ENCODE results near the gene SPTB. TPM values are rescaled to one million over a fixed set of nuclear protein-coding genes. Genes with fewer than 3 reads are reported as not detected.

Gene SPTB
- total and polyA plus RNA-seq, 7 donors: 0.49 to 2.9 (median 1.3) TPM; not detected in 1

GRCh38 chr14:64715628-64716412 is 163.9 kb downstream of the SPTB start:
- Histone ChIP-seq H3K4me1 (peaks cover 0 to 78% (median 75%) of the 10 kb centered on the region in 4 donors), H3K4me3 (peak overlapping the region; percentile 22 to 51 (median 44)), H3K9me3 (no peaks in the 10 kb centered on the region), H3K27me3 (no peaks in the 10 kb centered on the region), H3K27ac (peak overlapping the region; percentile 82 to 90 (median 86)), H3K36me3 (no peaks in the 10 kb centered on the region)
- DNase-seq: peak; percentile 71
- intact Hi-C loops (cut with DNase I): loop anchor here (2.0 kb wide), 1 partner anchor 35 kb away; no protein-coding TSS in a partner anchor
- 12 to 58% methylated on average over 22 of the region's 22 CpGs for WGBS, 2 donors
- no peak for TF ChIP-seq CTCF (IDR thresholded peaks at IDR 0.05)
- peak in 1 of 4 donors; percentile 14 for TF ChIP-seq POLR2AphosphoS5 (IDR thresholded peaks at IDR 0.05)

GRCh38 chr14:64715146-64715627 is 164.5 kb downstream of the SPTB start:
- Histone ChIP-seq H3K4me3 (peak overlapping the region in 3 of 4 donors; percentile 42 to 51 (median 46)), H3K9me3 (no peaks in the 10 kb centered on the region), H3K36me3 (no peaks in the 10 kb centered on the region), H3K27ac (peak overlapping the region; percentile 82 to 90 (median 86)), H3K27me3 (no peaks in the 10 kb centered on the region), H3K4me1 (peaks cover 0 to 78% (median 75%) of the 10 kb centered on the region in 4 donors)
- intact Hi-C loops (cut with DNase I): no loop called here
- DNase-seq: peak; percentile 48
- TF ChIP-seq CTCF (IDR thresholded peaks at IDR 0.05) (no peak), POLR2A (IDR thresholded peaks at IDR 0.05) (no peak), POLR2AphosphoS5 (IDR thresholded peaks at IDR 0.05) (no peak), EP300 (IDR thresholded peaks at IDR 0.05) (no peak)
- 52 to 66% methylated on average over 4 of the region's 4 CpGs for WGBS, 2 donors

GRCh38 chr14:64714432-64715025 is 165.2 kb downstream of the SPTB start:
- H3K9me3 ChIP-seq: no peaks in the 10 kb centered on the region
- WGBS, 2 donors: 85 to 91% methylated on average over 5 of the region's 5 CpGs
- H3K36me3 ChIP-seq: no peaks in the 10 kb centered on the region
- no peaks in the 10 kb centered on the region for H3K27me3 ChIP-seq
- H3K27ac ChIP-seq: peak overlapping the region in 3 of 4 donors; percentile 85 to 90 (median 86)
- no peak for TF ChIP-seq POLR2A (IDR thresholded peaks at IDR 0.05)
- TF ChIP-seq EP300 (IDR thresholded peaks at IDR 0.05): no peak
- no peak for TF ChIP-seq POLR2AphosphoS5 (IDR thresholded peaks at IDR 0.05)
- TF ChIP-seq CTCF (IDR thresholded peaks at IDR 0.05): no peak
- no peak for DNase-seq
- no peak overlapping the region for H3K4me3 ChIP-seq
- peaks cover 0 to 78% (median 75%) of the 10 kb centered on the region in 4 donors for H3K4me1 ChIP-seq
- intact Hi-C loops (cut with DNase I): no loop called here

GRCh38 chr14:64713677-64714076 is 166.0 kb downstream of the SPTB start:
- Histone ChIP-seq H3K4me1 (peaks cover 0 to 78% (median 75%) of the 10 kb centered on the region in 4 donors), H3K4me3 (no peak overlapping the region), H3K9me3 (no peaks in the 10 kb centered on the region), H3K27me3 (no peaks in the 10 kb centered on the region), H3K36me3 (no peaks in the 10 kb centered on the region), H3K27ac (peak overlapping the region in 2 of 4 donors; percentile 85 to 95)
- DNase-seq: no peak
- intact Hi-C loops (cut with DNase I): no loop called here
- TF ChIP-seq CTCF (IDR thresholded peaks at IDR 0.05): no peak
- no peak for TF ChIP-seq POLR2A (IDR thresholded peaks at IDR 0.05)
- TF ChIP-seq POLR2AphosphoS5 (IDR thresholded peaks at IDR 0.05): no peak
- TF ChIP-seq EP300 (IDR thresholded peaks at IDR 0.05): no peak

All from sigmoid colon (tissue), 7 donors.